Esophagus squamous epithelium (tissue), 4 donors: ENCODE results near the gene PUS10.

Source experiments
- CTCF ChIP-seq, 6 experiments: fragments of 450-650 bp in 4 of 6; fragments of 200-600 bp in 2 of 6; sonication (generic) in 2 of 6; IDR thresholded peaks; one replicate each; pipeline ENCODE4 v1.5.1; 2016 to 2019; ENCODE audit warnings: antibody characterized with exemption in 6 of 6, mild to moderate bottlenecking in 4 of 6, moderate library complexity in 4 of 6
- POLR2A ChIP-seq, 4 donors: fragments of 450-650 bp; IDR thresholded peaks; one replicate each; pipeline ENCODE4 v1.6.1; 2017; ENCODE audit warnings: antibody characterized with exemption in 4 of 4, mild to moderate bottlenecking in 4 of 4, moderate library complexity in 3 of 4

- no peak for TF ChIP-seq CTCF (IDR thresholded peaks at IDR 0.05)
- no peak for TF ChIP-seq POLR2A (IDR thresholded peaks at IDR 0.05)
Observed at GRCh38 chr2:60980071-60980815, 37.8 kb downstream of the PUS10 start.
